Chondrocyte (in vitro differentiated cells): Measurements from ENCODE around the gene LIX1. TPM values are rescaled to one million over a fixed set of nuclear protein-coding genes. Genes with fewer than 3 reads are reported as not detected.

Experiments used
- DNase-seq: peaks from one replicate; pipeline ENCODE4 v3.0.0; 2021; ENCODE audit warnings: mixed read lengths, low spot score
- H3K27ac Mint-ChIP-seq: one replicate; pipeline ENCODE4 v1.8.0; 2021; ENCODE audit warnings: mild to moderate bottlenecking, moderate library complexity, mixed read lengths; ENCODE audit not compliant: unreplicated experiment
- H3K27me3 Mint-ChIP-seq: 2 replicates; pipeline ENCODE4 v1.8.0; 2021; ENCODE audit warnings: low read depth, mixed read lengths
- H3K36me3 Mint-ChIP-seq: 2 replicates; pipeline ENCODE4 v1.8.0; 2021; ENCODE audit warnings: low read depth, mixed read lengths
- H3K4me1 Mint-ChIP-seq: 2 replicates; pipeline ENCODE4 v1.8.0; 2021; ENCODE audit warnings: low read depth, mild to moderate bottlenecking, mixed read lengths
- H3K4me3 Mint-ChIP-seq: one replicate; pipeline ENCODE4 v1.8.0; 2021; ENCODE audit warnings: mild to moderate bottlenecking, moderate library complexity, mixed read lengths; ENCODE audit not compliant: unreplicated experiment
- H3K9me3 Mint-ChIP-seq: 2 replicates; pipeline ENCODE4 v1.8.0; 2021; ENCODE audit warnings: low read depth, mixed read lengths
- total RNA-seq: library from RNA; stranded (reverse); gene quantifications from 3 replicates; pipeline ENCODE4 v1.2.1, GENCODE V29; 2021
- TF ChIP-seq, protein P1 (sequence below): fragments of 200-600 bp; sonication (generic); IDR thresholded peaks from 2 replicates; pipeline ENCODE4 v1.5.0; 2021; ENCODE audit warnings: antibody characterized with exemption, mild to moderate bottlenecking, moderate library complexity

The LIX1 gene
- total RNA-seq, 1 donor from 2014 or later, result 0.20 TPM

DNA sequence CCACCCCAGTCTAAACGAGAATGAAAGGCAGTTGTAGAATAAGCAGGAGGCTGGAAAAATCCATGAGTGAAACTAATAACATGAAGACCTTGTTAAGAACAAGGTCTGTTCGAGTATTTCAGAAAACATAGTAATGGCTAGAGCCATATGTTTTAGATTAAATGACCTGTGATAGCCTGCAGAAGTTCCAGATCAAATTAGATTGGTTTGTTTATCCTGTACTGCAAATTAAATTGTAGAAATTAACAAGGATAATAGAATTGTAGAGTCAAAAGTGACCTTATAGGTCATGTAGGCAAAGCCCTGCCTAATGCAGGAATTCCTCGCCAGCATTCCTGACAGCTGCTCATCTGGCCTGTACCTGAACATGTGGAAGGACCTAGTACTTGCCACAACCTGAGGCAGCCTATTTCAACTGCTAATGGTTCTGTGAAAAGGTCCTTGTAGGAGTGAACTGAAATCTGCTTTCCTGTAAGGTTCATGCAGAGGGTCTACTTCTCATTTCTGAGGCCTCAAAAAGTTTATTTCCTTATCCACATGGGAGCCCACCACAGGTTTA is 17.2 kb downstream of the LIX1 start:
- Mint-ChIP-seq H3K27ac (no peak overlapping the region), H3K4me3 (no peak overlapping the region), H3K4me1 (peaks cover 3% of the 10 kb centered on the region), H3K27me3 (peaks cover 4% of the 10 kb centered on the region), H3K36me3 (no peaks in the 10 kb centered on the region), H3K9me3 (no peaks in the 10 kb centered on the region)
- DNase-seq, result no peak
- TF ChIP-seq, protein P1, sequence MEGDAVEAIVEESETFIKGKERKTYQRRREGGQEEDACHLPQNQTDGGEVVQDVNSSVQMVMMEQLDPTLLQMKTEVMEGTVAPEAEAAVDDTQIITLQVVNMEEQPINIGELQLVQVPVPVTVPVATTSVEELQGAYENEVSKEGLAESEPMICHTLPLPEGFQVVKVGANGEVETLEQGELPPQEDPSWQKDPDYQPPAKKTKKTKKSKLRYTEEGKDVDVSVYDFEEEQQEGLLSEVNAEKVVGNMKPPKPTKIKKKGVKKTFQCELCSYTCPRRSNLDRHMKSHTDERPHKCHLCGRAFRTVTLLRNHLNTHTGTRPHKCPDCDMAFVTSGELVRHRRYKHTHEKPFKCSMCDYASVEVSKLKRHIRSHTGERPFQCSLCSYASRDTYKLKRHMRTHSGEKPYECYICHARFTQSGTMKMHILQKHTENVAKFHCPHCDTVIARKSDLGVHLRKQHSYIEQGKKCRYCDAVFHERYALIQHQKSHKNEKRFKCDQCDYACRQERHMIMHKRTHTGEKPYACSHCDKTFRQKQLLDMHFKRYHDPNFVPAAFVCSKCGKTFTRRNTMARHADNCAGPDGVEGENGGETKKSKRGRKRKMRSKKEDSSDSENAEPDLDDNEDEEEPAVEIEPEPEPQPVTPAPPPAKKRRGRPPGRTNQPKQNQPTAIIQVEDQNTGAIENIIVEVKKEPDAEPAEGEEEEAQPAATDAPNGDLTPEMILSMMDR, result no peak

DNA sequence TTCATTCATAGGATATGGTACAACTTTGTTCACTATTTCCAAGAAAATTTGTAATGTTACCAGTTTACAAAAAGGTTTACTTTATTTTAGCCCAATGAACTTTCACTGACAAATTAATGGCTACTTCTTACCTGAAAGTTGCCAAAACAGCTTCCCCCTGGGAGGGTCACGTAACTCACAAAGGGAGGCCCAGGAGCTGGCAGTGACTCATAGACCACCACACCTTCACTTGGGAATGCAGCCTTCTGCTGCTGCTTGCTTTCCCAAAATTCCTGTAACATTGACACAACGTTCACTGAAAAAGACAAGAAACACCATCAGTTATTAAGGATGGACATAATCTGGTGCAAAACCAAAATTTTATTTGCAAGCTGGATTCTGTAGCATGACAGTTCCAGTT is 18.1 kb downstream of the LIX1 start:
- Mint-ChIP-seq H3K27ac (no peak overlapping the region), H3K4me3 (no peak overlapping the region), H3K4me1 (peaks cover 3% of the 10 kb centered on the region), H3K9me3 (no peaks in the 10 kb centered on the region), H3K27me3 (peaks cover 4% of the 10 kb centered on the region), H3K36me3 (no peaks in the 10 kb centered on the region)
- TF ChIP-seq, protein P1, result no peak
- no peak for DNase-seq

DNA sequence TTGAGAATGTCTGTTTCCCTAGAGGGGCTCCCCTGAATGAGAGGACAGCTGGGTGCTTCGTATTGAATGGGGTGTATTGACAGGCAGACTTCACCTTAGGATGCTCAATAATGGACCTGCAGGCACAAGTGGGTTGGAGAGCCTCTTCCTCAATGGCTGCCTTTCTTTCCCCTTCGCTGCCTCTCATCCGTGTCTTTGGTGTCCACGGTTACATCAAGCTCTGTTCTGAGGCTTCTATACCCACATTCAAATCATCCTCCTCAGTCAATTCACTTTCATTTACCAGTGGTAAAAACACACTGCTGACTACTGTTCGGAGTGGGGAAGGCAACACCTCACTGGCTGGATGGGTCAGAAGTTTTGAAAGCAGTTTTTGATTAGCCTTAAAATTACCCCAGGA is 20.6 kb downstream of the LIX1 start:
- H3K4me3 Mint-ChIP-seq, result no peak overlapping the region
- no peak overlapping the region for H3K27ac Mint-ChIP-seq
- TF ChIP-seq, protein P1, result no peak
- peaks cover 4% of the 10 kb centered on the region for H3K27me3 Mint-ChIP-seq
- H3K9me3 Mint-ChIP-seq, result no peaks in the 10 kb centered on the region
- no peaks in the 10 kb centered on the region for H3K36me3 Mint-ChIP-seq
- no peaks in the 10 kb centered on the region for H3K4me1 Mint-ChIP-seq
- DNase-seq, result no peak

DNA sequence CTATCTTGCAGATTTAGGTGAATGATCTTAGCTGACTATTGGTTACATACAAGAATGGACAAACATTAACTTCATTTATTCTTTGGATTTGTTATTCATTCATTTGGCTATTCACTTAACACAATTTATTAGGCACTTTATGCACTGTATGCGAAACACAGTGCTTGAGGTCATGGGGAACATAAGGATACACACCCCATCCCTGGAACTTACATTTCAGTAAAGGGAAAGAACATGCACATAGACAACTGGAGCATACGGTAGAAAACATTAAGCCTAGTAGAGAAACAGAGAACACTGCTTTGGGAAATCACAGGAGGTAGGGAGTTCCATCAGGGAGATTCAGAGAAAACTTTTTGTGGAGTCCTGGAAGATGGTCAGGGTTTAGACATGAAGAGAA is 22.2 kb downstream of the LIX1 start:
- TF ChIP-seq, protein P1, result no peak
- no peaks in the 10 kb centered on the region for H3K9me3 Mint-ChIP-seq
- no peaks in the 10 kb centered on the region for H3K4me1 Mint-ChIP-seq
- no peak overlapping the region for H3K4me3 Mint-ChIP-seq
- no peaks in the 10 kb centered on the region for H3K36me3 Mint-ChIP-seq
- no peak for DNase-seq
- peaks cover 4% of the 10 kb centered on the region for H3K27me3 Mint-ChIP-seq
- H3K27ac Mint-ChIP-seq, result no peak overlapping the region

DNA sequence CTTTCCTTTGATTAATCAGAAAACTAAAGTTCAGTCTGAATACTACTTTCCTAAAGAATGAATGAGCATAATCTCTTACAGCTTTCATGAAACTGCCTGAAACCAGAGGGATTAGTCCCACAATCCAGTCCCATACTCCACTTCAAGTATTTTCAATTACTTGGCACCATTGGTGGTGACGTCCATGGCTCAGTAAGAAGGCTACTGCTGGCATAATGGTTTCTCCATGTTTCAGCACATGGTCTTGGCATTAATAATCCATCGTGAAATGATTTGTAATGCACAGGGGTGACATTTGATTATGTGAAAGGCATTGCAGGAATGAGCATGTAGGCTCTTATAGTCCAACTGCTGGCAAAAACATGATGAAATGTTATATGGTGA is 23.4 kb downstream of the LIX1 start:
- Mint-ChIP-seq H3K36me3 (no peaks in the 10 kb centered on the region), H3K4me1 (no peaks in the 10 kb centered on the region), H3K9me3 (no peaks in the 10 kb centered on the region), H3K27ac (no peak overlapping the region), H3K27me3 (peaks cover 4% of the 10 kb centered on the region), H3K4me3 (no peak overlapping the region)
- no peak for DNase-seq
- TF ChIP-seq, protein P1, result no peak
